ENCODE results near the gene PRKG1. TPM values are rescaled to one million over a fixed set of nuclear protein-coding genes. Genes with fewer than 3 reads are reported as not detected.

Gene PRKG1
- total and polyA plus RNA-seq, 2 of the 8 experiments (the other 6 are each of a cell fraction or from before 2014, with no cell fraction given) = 4.2 to 15.2 TPM

- H2AFZ ChIP-seq (ENCODE audit: low read length) = no peak overlapping the region
- peak overlapping the region; percentile 45 for H4K91ac ChIP-seq (replicated peaks; ENCODE audit: insufficient read length, low read length)
- TF ChIP-seq SIX5 (IDR thresholded peaks at IDR 0.05; ENCODE audit: low read depth, low read length) = no peak
- TF ChIP-seq CTBP2 (IDR thresholded peaks at IDR 0.05; ENCODE audit: borderline replicate concordance, insufficient read depth, insufficient read length, low read length) = no peak
- no peak for TF ChIP-seq HDAC2 (IDR thresholded peaks at IDR 0.05; ENCODE audit: borderline replicate concordance in 1 of 2, low read depth in 2 of 2, low read length in 2 of 2)
- TF ChIP-seq KDM5A (IDR thresholded peaks at IDR 0.05; ENCODE audit: low read length) = no peak
- no peak overlapping the region for H3K4me3 ChIP-seq (ENCODE audit: extremely low read depth in 1 of 4, insufficient read depth in 2 of 4, low read depth in 3 of 4, low read length in 4 of 4)
- H2BK5ac ChIP-seq (ENCODE audit: low read depth, low read length) = no peak overlapping the region
- H3K4ac ChIP-seq (replicated peaks; ENCODE audit: insufficient read length, low read depth, low read length) = no peak overlapping the region
- 67% methylated on average over 2 of the region's 2 CpGs; no CpG with 5 or more reads in 1 of the 2 experiments for WGBS, 2 experiments (ENCODE audit: extremely low coverage in 1 of 2, insufficient coverage in 1 of 2, insufficient read length in 1 of 2, insufficient replicate concordance in 2 of 2, low coverage in 1 of 2, low lambda C conversion rate in 2 of 2, missing lambda C conversion rate in 1 of 2)
- no peak overlapping the region for H3K27ac ChIP-seq (ENCODE audit: low read depth, low read length)
- H4K8ac ChIP-seq (ENCODE audit: extremely low read depth, insufficient read depth, low read length) = no peak overlapping the region
- no peaks in the 10 kb centered on the region for H3K9me3 ChIP-seq (ENCODE audit: insufficient read depth in 2 of 2, low read depth in 1 of 2, low read length in 1 of 2)
- H3K18ac ChIP-seq (ENCODE audit: extremely low read depth, low read length) = no peak overlapping the region
- no peak overlapping the region for H2BK15ac ChIP-seq (ENCODE audit: low read length)
- POLR2A ChIA-PET (ENCODE audit: partially characterized antibody) = interaction anchor here (0.6 to 1.1 kb wide), 3 partner anchors 9 to 12 kb away, joined by 3 read pairs; no protein-coding TSS in a partner anchor
- H3K9ac ChIP-seq (replicated peaks in 1 of 4; ENCODE audit: extremely low read depth in 1 of 4, low read depth in 3 of 4, low read length in 3 of 4) = no peak overlapping the region
- H3K4me1 ChIP-seq (replicated peaks in 1 of 4; ENCODE audit: control insufficient read depth in 3 of 4, insufficient read depth in 4 of 4, low read length in 3 of 4) = peaks cover 0 to 7% (median under 1%) of the 10 kb centered on the region in 4 experiments; a peak in 1 of 7 replicates
- H3K79me1 ChIP-seq (ENCODE audit: low read depth, low read length) = no peaks in the 10 kb centered on the region
- H4K5ac ChIP-seq (ENCODE audit: insufficient read length, low read depth, low read length) = no peak overlapping the region
- no peaks in the 10 kb centered on the region for H4K20me1 ChIP-seq (replicated peaks in 1 of 2; ENCODE audit: control insufficient read depth in 1 of 2, insufficient read depth in 2 of 2, low read length in 2 of 2)
- H2AK5ac ChIP-seq (ENCODE audit: low read depth, low read length) = no peak overlapping the region
- H2BK12ac ChIP-seq (ENCODE audit: low read depth, low read length) = no peak overlapping the region
- CTCF ChIA-PET (ENCODE audit: partially characterized antibody) = interaction anchor here (1.2 kb wide), 1 partner anchor 320 kb away, joined by 5 read pairs; no protein-coding TSS in a partner anchor
- no peaks in the 10 kb centered on the region for H3K36me3 ChIP-seq (ENCODE audit: control insufficient read depth in 2 of 4, insufficient read depth in 4 of 4, low read length in 3 of 4)
- no peaks in the 10 kb centered on the region for H3K79me2 ChIP-seq (ENCODE audit: control insufficient read depth in 1 of 2, insufficient read depth in 2 of 2, low read length in 2 of 2)
- no peak for DNase-seq (ENCODE audit: low read depth in 1 of 2, low spot score in 2 of 2)
- peak overlapping the region in 1 of 2 experiments; percentile 33; a peak in 1 of 4 replicates for H3K4me2 ChIP-seq (ENCODE audit: insufficient read depth in 1 of 2, low read depth in 2 of 2, low read length in 2 of 2)
- H3K27me3 ChIP-seq (replicated peaks in 1 of 4; ENCODE audit: control insufficient read depth in 3 of 4, extremely low read depth in 1 of 4, insufficient read depth in 3 of 4, low read length in 3 of 4) = no peaks in the 10 kb centered on the region
- FAIRE-seq = peak; percentile 39
- H3K23ac ChIP-seq (ENCODE audit: insufficient read length) = no peak overlapping the region
- H3K56ac ChIP-seq (replicated peaks; ENCODE audit: insufficient read length, low read depth, low read length) = no peak overlapping the region
- no peak overlapping the region for H2BK120ac ChIP-seq (replicated peaks; ENCODE audit: low read depth, low read length)
- H3K23me2 ChIP-seq (ENCODE audit: low read depth, low read length) = no peaks in the 10 kb centered on the region
- no peak overlapping the region for H2BK20ac ChIP-seq (ENCODE audit: low read length)
- no peak overlapping the region for H3K14ac ChIP-seq (ENCODE audit: insufficient read length)
Measured at GRCh38 chr10:51709324-51709972, 635.2 kb downstream of the PRKG1 start.

Measured in H1 (cell line).